Measurements from ENCODE around the gene PABPN1L.

PABPN1L gene

DNA sequence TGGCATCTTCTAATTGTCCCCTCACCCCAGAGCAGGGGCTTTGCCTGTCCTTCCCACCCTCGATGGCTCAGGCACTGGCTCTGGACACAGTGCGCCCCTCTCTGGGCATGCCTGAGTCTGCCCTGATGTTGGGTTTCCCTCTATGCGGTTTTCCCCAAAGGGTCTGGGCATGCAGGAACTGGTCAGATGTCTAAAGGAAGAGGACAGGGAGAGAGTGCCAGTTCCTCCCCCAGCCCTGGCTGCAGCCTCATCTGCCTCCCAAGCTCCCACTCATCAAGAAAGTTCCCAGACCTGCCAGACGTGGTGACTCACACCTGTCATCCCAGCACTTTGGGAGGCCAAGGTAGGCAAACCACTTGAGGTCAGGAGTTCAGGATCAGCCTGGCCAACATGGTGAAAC lies 41.3 kb upstream of the PABPN1L start:
- TF ChIP-seq REST (IDR thresholded peaks at IDR 0.05; ENCODE audit: insufficient read depth in 1 of 2, low read depth in 2 of 2, low read length in 2 of 2): no peak
- TF ChIP-seq TAF1 (IDR thresholded peaks at IDR 0.05; ENCODE audit: borderline replicate concordance, insufficient read depth, low read length): no peak
- TF ChIP-seq SIN3A (IDR thresholded peaks at IDR 0.05; ENCODE audit: borderline replicate concordance, insufficient read depth, low read length): no peak
- no peak for TF ChIP-seq POLR2AphosphoS5 (IDR thresholded peaks at IDR 0.05; ENCODE audit: low read depth, low read length)
- TF ChIP-seq FOXP2 (optimal IDR thresholded peaks at IDR 0.05; ENCODE audit: borderline replicate concordance, extremely low read depth, extremely low read length, insufficient read depth): no peak

- TF ChIP-seq TAF1 (IDR thresholded peaks at IDR 0.05; ENCODE audit: borderline replicate concordance, insufficient read depth, low read length) (no peak), POLR2AphosphoS5 (IDR thresholded peaks at IDR 0.05; ENCODE audit: low read depth, low read length) (no peak)
Observed at GRCh38 chr16:88906535-88907105, 40.2 kb upstream of the PABPN1L start.

DNA sequence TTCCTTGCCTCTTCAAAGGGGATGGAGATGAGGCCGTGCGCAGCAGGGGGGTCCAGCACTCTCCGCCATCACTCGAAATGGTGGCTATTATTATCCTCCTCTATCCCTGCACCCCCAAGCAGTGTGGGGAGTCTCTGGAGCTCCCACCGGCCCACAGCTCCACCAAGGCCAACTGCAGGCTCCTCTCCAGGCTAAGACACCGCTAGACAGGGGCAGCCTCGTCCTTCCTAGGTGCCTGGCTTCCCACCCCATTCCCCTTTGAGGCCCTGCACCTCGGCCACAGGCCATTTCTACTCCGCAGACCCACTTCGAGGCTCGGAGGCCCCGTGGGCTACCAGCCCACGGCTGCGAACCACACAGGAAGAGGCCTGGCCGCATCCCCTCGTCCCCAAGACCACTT lies 39.6 kb upstream of the PABPN1L start:
- no peak for TF ChIP-seq FOXP2 (optimal IDR thresholded peaks at IDR 0.05; ENCODE audit: borderline replicate concordance, extremely low read depth, extremely low read length, insufficient read depth)
- TF ChIP-seq REST (IDR thresholded peaks at IDR 0.05; ENCODE audit: insufficient read depth in 1 of 2, low read depth in 2 of 2, low read length in 2 of 2): no peak
- TF ChIP-seq SIN3A (IDR thresholded peaks at IDR 0.05; ENCODE audit: borderline replicate concordance, insufficient read depth, low read length): no peak
- TF ChIP-seq POLR2AphosphoS5 (IDR thresholded peaks at IDR 0.05; ENCODE audit: low read depth, low read length): no peak
- no peak for TF ChIP-seq TAF1 (IDR thresholded peaks at IDR 0.05; ENCODE audit: borderline replicate concordance, insufficient read depth, low read length)

DNA sequence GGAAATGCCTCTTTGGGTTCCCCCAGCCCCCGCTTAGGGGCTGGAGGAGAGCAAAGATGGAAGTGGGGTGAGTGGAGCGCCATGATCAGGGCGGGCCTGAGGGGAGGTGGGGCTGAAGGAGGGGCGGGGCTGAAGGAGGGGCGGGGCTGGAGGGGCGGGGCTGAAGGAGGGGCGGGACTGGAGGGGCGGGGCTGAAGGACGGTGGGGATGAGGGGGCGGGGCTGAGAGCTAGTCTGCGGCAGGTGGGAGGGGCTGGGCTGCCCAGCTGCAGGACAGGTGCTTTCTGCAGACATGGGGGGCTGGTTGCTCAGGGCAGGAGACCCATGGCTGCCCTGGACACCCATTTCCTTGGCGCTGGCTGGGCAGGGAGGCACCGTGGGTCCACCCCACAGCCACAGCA lies 39.1 kb upstream of the PABPN1L start:
- TF ChIP-seq TAF1 (IDR thresholded peaks at IDR 0.05; ENCODE audit: borderline replicate concordance, insufficient read depth, low read length) (no peak), POLR2AphosphoS5 (IDR thresholded peaks at IDR 0.05; ENCODE audit: low read depth, low read length) (no peak)

DNA sequence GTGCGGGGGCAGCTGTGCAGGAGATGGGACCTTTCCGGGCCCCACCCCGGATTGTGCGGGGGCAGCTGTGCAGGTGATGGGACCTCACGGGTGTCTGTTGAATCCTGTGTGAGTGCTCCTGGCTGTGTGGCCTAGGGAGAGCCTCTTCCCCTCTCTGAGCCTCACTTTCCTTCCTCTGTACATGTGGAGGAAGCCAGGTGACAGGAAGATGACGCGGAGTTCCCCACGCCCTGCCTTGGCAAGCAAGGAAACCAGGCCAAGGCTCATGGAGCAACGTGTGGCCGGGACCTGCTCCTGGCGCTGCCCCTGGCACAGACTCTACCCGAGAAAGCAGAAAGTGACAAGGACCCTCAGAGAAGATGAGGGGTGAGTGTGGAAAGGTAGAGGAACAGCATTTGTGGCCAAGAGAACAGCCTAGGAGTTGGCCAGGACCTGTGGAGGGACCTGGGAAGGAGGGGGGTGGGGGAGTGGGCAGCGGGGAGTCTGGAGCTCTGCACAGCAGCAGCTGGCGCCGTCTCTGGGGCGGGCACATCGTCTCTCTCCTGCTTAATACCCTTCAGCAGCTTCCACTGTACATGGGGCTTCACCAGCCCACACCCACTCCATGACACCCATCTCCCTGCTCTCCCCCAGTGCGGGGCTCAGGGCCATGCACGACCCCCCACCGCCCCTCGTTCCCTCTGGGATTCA lies 38.4 kb upstream of the PABPN1L start:
- TF ChIP-seq TAF1 (IDR thresholded peaks at IDR 0.05; ENCODE audit: borderline replicate concordance, insufficient read depth, low read length): no peak
- TF ChIP-seq REST (IDR thresholded peaks at IDR 0.05; ENCODE audit: insufficient read depth in 1 of 2, low read depth in 2 of 2, low read length in 2 of 2): no peak
- no peak for TF ChIP-seq POLR2AphosphoS5 (IDR thresholded peaks at IDR 0.05; ENCODE audit: low read depth, low read length)
- no peak for TF ChIP-seq SIN3A (IDR thresholded peaks at IDR 0.05; ENCODE audit: borderline replicate concordance, insufficient read depth, low read length)

GRCh38 chr16:88903267-88903666 lies 36.8 kb upstream of the PABPN1L start:
- TF ChIP-seq REST (IDR thresholded peaks at IDR 0.05; ENCODE audit: insufficient read depth in 1 of 2, low read depth in 2 of 2, low read length in 2 of 2): no peak
- no peak for TF ChIP-seq POLR2AphosphoS5 (IDR thresholded peaks at IDR 0.05; ENCODE audit: low read depth, low read length)

Measured in PFSK-1 (cell line).